Measurements from ENCODE around the gene SLAMF6.

Gene SLAMF6

GRCh38 chr1:160542303-160542945 lies 19.4 kb upstream of the SLAMF6 start:
- no peak for TF ChIP-seq CTCF (IDR thresholded peaks at IDR 0.05; ENCODE audit: control insufficient read depth, insufficient read depth, low read depth, low read length, missing control alignments)
- no peak for DNase-seq (ENCODE audit: low read depth)

GRCh38 chr1:160541622-160542302 lies 18.7 kb upstream of the SLAMF6 start:
- H3K4me3 ChIP-seq (ENCODE audit: control insufficient read depth, low read depth, low read length) = no peak overlapping the region
- DNase-seq (ENCODE audit: low read depth) = no peak
- no peak for TF ChIP-seq CTCF (IDR thresholded peaks at IDR 0.05; ENCODE audit: control insufficient read depth, insufficient read depth, low read depth, low read length, missing control alignments)

More at GRCh38 chr1:160542303-160542945, 19.4 kb upstream of the SLAMF6 start:
- H3K4me3 ChIP-seq (ENCODE audit: control insufficient read depth, low read depth, low read length) = no peak overlapping the region

- DNase-seq (ENCODE audit: low read depth) = no peak
- TF ChIP-seq CTCF (IDR thresholded peaks at IDR 0.05; ENCODE audit: control insufficient read depth, insufficient read depth, low read depth, low read length, missing control alignments) = no peak
- no peak overlapping the region for H3K4me3 ChIP-seq (ENCODE audit: control insufficient read depth, low read depth, low read length)
These were observed 17.8 kb upstream of the SLAMF6 start for GRCh38 chr1:160540859-160541233.

GRCh38 chr1:160539990-160540858 lies 17.2 kb upstream of the SLAMF6 start:
- no peak for TF ChIP-seq CTCF (IDR thresholded peaks at IDR 0.05; ENCODE audit: control insufficient read depth, insufficient read depth, low read depth, low read length, missing control alignments)
- DNase-seq (ENCODE audit: low read depth) = no peak
- H3K4me3 ChIP-seq (ENCODE audit: control insufficient read depth, low read depth, low read length) = no peak overlapping the region

GRCh38 chr1:160539684-160539989 lies 16.6 kb upstream of the SLAMF6 start:
- no peak for TF ChIP-seq CTCF (IDR thresholded peaks at IDR 0.05; ENCODE audit: control insufficient read depth, insufficient read depth, low read depth, low read length, missing control alignments)
- no peak for DNase-seq (ENCODE audit: low read depth)
- H3K4me3 ChIP-seq (ENCODE audit: control insufficient read depth, low read depth, low read length) = no peak overlapping the region

- no peak overlapping the region for H3K4me3 ChIP-seq (ENCODE audit: control insufficient read depth, low read depth, low read length)
- no peak for TF ChIP-seq CTCF (IDR thresholded peaks at IDR 0.05; ENCODE audit: control insufficient read depth, insufficient read depth, low read depth, low read length, missing control alignments)
- no peak for DNase-seq (ENCODE audit: low read depth)
These were observed 16.1 kb upstream of the SLAMF6 start for GRCh38 chr1:160538985-160539651.
